Fibroblast of pulmonary artery (primary cell): ENCODE data around the gene ARID3C.

Experiments used
- DNase-seq: peaks from one replicate; pipeline ENCODE4 v3.0.0-alpha.2; 2010; ENCODE audit warnings: low read depth
- H3K4me3 ChIP-seq: replicated peaks from 2 replicates; pipeline ENCODE4 v1.5.1; 2011; ENCODE audit warnings: low read depth, mild to moderate bottlenecking, control low read depth, low read length, moderate library complexity
- CTCF ChIP-seq: IDR thresholded peaks from 2 replicates; pipeline ENCODE4 v1.5.1; 2011; ENCODE audit warnings: mild to moderate bottlenecking, control low read depth, low read length, inconsistent platforms; ENCODE audit errors: missing control alignments

Gene ARID3C

GRCh38 chr9:34628656-34629490 is at the start of gene ARID3C:
TSS of gene ARID3C (minus strand) at chr9:34629066. CDS start at chr9:34628014, 1,052 bp downstream.
- no peak for TF ChIP-seq CTCF
- no peak for DNase-seq
- peak within 1 kb of the TSS; percentile 38 for H3K4me3 ChIP-seq

- no peak for TF ChIP-seq CTCF
- H3K4me3 ChIP-seq = no peak overlapping the region
- peak; percentile 65 for DNase-seq
Measured at GRCh38 chr9:34675869-34676268, 47.0 kb upstream of the ARID3C start.

- H3K4me3 ChIP-seq = no peak overlapping the region
- DNase-seq = peak; percentile 83
- peak; percentile 96 for TF ChIP-seq CTCF
Measured at GRCh38 chr9:34675048-34675714, 46.3 kb upstream of the ARID3C start.

GRCh38 chr9:34674440-34674839 is 45.6 kb upstream of the ARID3C start:
- no peak for TF ChIP-seq CTCF
- no peak overlapping the region for H3K4me3 ChIP-seq

GRCh38 chr9:34671307-34671706 is 42.4 kb upstream of the ARID3C start:
- DNase-seq = no peak
- H3K4me3 ChIP-seq = no peak overlapping the region
- no peak for TF ChIP-seq CTCF

More at GRCh38 chr9:34674440-34674839, 45.6 kb upstream of the ARID3C start:
- DNase-seq = no peak

GRCh38 chr9:34669809-34670562 is 41.1 kb upstream of the ARID3C start:
- no peak for TF ChIP-seq CTCF
- H3K4me3 ChIP-seq = no peak overlapping the region
- DNase-seq = no peak
